COR-L47 (cell line): ENCODE data around the gene FAM72B.
"Not testable (repeated sequence)": the region's sequence is repeated elsewhere in the genome, so short reads cannot be mapped to it uniquely, and the experiment has no call there.

Source experiments
- DNase-seq: peaks from one replicate; lab custom pipeline; 2025; lab: John Stamatoyannopoulos, UW

FAM72B gene

GRCh38 chr1:121152788-121153187 is 31.4 kb downstream of the FAM72B start:
- DNase-seq: not testable (repeated sequence)

GRCh38 chr1:121151294-121151693 is 32.8 kb downstream of the FAM72B start:
- DNase-seq: not testable (repeated sequence)

- not testable (repeated sequence) for DNase-seq
Observed at GRCh38 chr1:121148489-121149190, 35.5 kb downstream of the FAM72B start.

DNA sequence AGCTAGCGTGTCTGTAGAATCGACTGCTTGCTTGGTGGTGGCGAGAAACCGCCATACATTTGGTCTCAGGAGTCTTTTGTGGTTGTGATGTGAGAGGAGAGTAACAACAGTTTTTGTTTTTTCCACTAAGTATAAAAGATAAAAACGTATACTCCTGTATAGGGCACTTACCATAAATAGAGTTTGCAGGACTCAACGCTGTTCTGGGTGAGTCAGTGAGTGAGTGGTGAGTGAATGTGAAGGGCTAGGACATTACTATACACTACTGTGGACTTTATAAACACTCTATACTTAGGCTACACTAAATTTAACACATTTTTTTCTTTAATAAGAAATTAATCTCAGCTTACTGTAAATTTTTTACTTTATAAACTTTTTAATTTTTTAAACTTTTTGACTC is 43.7 kb downstream of the FAM72B start:
- DNase-seq: not testable (repeated sequence)

- not testable (repeated sequence) for DNase-seq
Observed at GRCh38 chr1:121131494-121131893, 52.6 kb downstream of the FAM72B start.

DNA sequence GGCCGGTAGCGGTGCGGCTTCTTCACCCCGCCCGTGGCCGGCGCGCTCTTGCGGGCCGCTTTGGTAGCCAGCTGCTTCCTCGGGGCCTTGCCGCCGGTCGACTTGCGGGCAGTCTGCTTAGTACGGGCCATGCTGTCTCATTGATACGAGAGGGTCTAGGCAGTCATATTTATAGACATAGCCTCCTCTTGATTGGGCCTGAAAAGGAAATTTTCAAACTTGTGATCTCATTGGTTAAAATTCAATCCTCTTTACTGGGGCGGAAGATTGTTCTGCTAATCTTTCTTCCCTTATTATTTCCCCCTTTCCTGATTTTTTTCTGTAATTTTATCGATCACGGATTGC is 65.7 kb downstream of the FAM72B start:
- not testable (repeated sequence) for DNase-seq
